ENCODE measurements around the gene UMAD1.

GRCh38 chr7:7693881-7694280 is 53.3 kb downstream of the UMAD1 start:
- TF ChIP-seq CTCF (IDR thresholded peaks at IDR 0.05) (no peak), POLR2A (IDR thresholded peaks at IDR 0.05) (no peak), EP300 (IDR thresholded peaks at IDR 0.05) (no peak)

Measured in sigmoid colon (tissue), 4 donors.